HepG2 (cell line): ENCODE measurements around the gene ACBD5. TPM values are rescaled to one million over a fixed set of nuclear protein-coding genes. Genes with fewer than 3 reads are reported as not detected.
A peak's percentile ranks its signal among the peaks of the same experiment; 100 is the strongest.

ENCODE experiments used
- AGO1 ChIP-seq: fragments of 200-400 bp; formaldehyde crosslinking; IDR thresholded peaks from 2 replicates; pipeline ENCODE4 v1.6.1; 2017; ENCODE audit warnings: mild to moderate bottlenecking, low read depth, low read length, moderate library complexity; ENCODE audit not compliant: poor library complexity, severe bottlenecking
- ATF2 ChIP-seq: sonication (generic); formaldehyde crosslinking; IDR thresholded peaks from 2 replicates; pipeline ENCODE4 v1.4.0; 2020; ENCODE audit warnings: missing genetic modification reagents
- CBX5 ChIP-seq: sonication (generic); formaldehyde crosslinking; IDR thresholded peaks from 2 replicates; pipeline ENCODE4 v1.4.0; 2020; ENCODE audit warnings: missing genetic modification reagents, borderline replicate concordance
- ELF1 ChIP-seq: sonication (generic); formaldehyde crosslinking; IDR thresholded peaks from 2 replicates; pipeline ENCODE4 v1.4.0; 2020; ENCODE audit warnings: missing genetic modification reagents
- KDM5A ChIP-seq: fragments of 200-600 bp; sonication (generic); IDR thresholded peaks from 2 replicates; pipeline ENCODE4 v1.7.0; 2018; ENCODE audit warnings: antibody characterized with exemption, mild to moderate bottlenecking, low read length, borderline replicate concordance
- PCBP1 ChIP-seq: fragments of 200-400 bp; formaldehyde crosslinking; IDR thresholded peaks from 2 replicates; pipeline ENCODE4 v1.6.1; 2017; ENCODE audit warnings: mild to moderate bottlenecking, low read depth, low read length, borderline replicate concordance
- PPARG ChIP-seq: conservative IDR thresholded peaks from 2 replicates; pipeline ENCODE4 v1.6.1; 2016; ENCODE audit warnings: missing biosample characterization, missing genetic modification reagents
- RAD21 ChIP-seq: fragments of 450-650 bp; formaldehyde crosslinking; IDR thresholded peaks from 2 replicates; pipeline ENCODE4 v1.5.0; 2020; ENCODE audit warnings: mild to moderate bottlenecking
- RBM39 ChIP-seq: fragments of 200-400 bp; formaldehyde crosslinking; IDR thresholded peaks from one replicate; pipeline ENCODE4 v1.6.1; 2018; ENCODE audit warnings: antibody characterized with exemption, mild to moderate bottlenecking, low read depth, low read length; ENCODE audit not compliant: poor library complexity, severe bottlenecking
- RXRA ChIP-seq: sonication (generic); formaldehyde crosslinking; IDR thresholded peaks from 2 replicates; pipeline ENCODE4 v1.5.1; 2020; ENCODE audit warnings: missing genetic modification reagents
- ZBTB20 ChIP-seq: sonication (generic); formaldehyde crosslinking; IDR thresholded peaks from 2 replicates; pipeline ENCODE4 v1.8.1; 2023; ENCODE audit warnings: missing genetic modification reagents, low read depth, mild to moderate bottlenecking, borderline replicate concordance
- ZBTB40 ChIP-seq, 2 experiments: fragments of 450-650 bp in 1 of 2; sonication (generic) in 1 of 2; formaldehyde crosslinking in 1 of 2; IDR thresholded peaks; 2 replicates each; pipeline versions ENCODE4 v1.6.1 to v1.8.0; 2016 to 2022; ENCODE audit warnings: antibody characterized with exemption in 1 of 2, mild to moderate bottlenecking in 1 of 2, missing genetic modification reagents in 1 of 2
- ZNF256 ChIP-seq: sonication (generic); formaldehyde crosslinking; conservative IDR thresholded peaks from 2 replicates; pipeline ENCODE4 v1.4.0; 2020; ENCODE audit warnings: missing genetic modification reagents
- ZNF782 ChIP-seq: sonication (generic); formaldehyde crosslinking; IDR thresholded peaks from 2 replicates; pipeline ENCODE4 v1.4.0; 2020; ENCODE audit warnings: missing genetic modification reagents, mild to moderate bottlenecking, borderline replicate concordance
- polyA plus RNA-seq, 8 experiments: library from polyadenylated mRNA; depleted of rRNA in 3 of 8; stranded (reverse) in 7 of 8; unstranded in 1 of 8; fragments of >200 nt; fragmentation: Illumina TruSeq in 4 of 8; extraction: Trizol in 4 of 8; gene quantifications; 2 replicates each; pipeline versions ENCODE4 v1.2.1 to v1.2.3, GENCODE V29; 2011 to 2016; ENCODE audit warnings: low read depth in 4 of 8, missing spikeins in 1 of 8, mixed read lengths in 1 of 8; ENCODE audit not compliant: insufficient read depth in 1 of 8
- total RNA-seq, 5 experiments: library from RNA; depleted of rRNA; stranded (reverse); fragments of >200 nt; fragmentation: Illumina TruSeq; extraction: Trizol; gene quantifications; 2 replicates each; pipeline ENCODE4 v1.2.3, GENCODE V29; 2016; ENCODE audit warnings: low read depth in 1 of 5

The ACBD5 gene
- total and polyA plus RNA-seq, 2 of the 13 experiments (the other 11 are each of a cell fraction or from before 2014, with no cell fraction given), result 10.3 to 14.8 TPM

- TF ChIP-seq KDM5A, result peak; percentile 52; the same call in 1 of the 2 replicates
- no peak for TF ChIP-seq PPARG (CRISPR knock-in tag)
- peak; percentile 61; the same call in 1 of the 2 replicates for TF ChIP-seq CBX5
- TF ChIP-seq RXRA, result peak; percentile 47; the same call in 1 of the 2 replicates
- peak; percentile 57 for TF ChIP-seq ZBTB40 (IDR thresholded peaks at IDR 0.05)
- no peak for TF ChIP-seq ZBTB40 (CRISPR knock-in tag; IDR thresholded peaks at IDR 0.05)
- peak; percentile 34; the same call in 1 of the 2 replicates for TF ChIP-seq ATF2 (CRISPR knock-in tag)
- no peak for TF ChIP-seq RAD21
- peak; percentile 63 for TF ChIP-seq RBM39
- TF ChIP-seq ZNF782 (CRISPR knock-in tag), result no peak
- 0 out of 2 replicates have a peak, but pooled peaks have one; percentile 61 for TF ChIP-seq PCBP1
- no peak for TF ChIP-seq ZBTB20 (CRISPR knock-in tag)
- no peak for TF ChIP-seq AGO1
- TF ChIP-seq ZNF256 (CRISPR knock-in tag), result 0 out of 2 replicates have a peak, but pooled peaks have one; percentile 49
- peak; percentile 99 for TF ChIP-seq ELF1
Measured at GRCh38 chr10:27241652-27242472, 1.3 kb upstream of the ACBD5 start (continued).
